ENCODE data around the gene MUCL1.
"Not testable (repeated sequence)": the region's sequence is repeated elsewhere in the genome, so short reads cannot be mapped to it uniquely, and the experiment has no call there.

MUCL1 gene

DNA sequence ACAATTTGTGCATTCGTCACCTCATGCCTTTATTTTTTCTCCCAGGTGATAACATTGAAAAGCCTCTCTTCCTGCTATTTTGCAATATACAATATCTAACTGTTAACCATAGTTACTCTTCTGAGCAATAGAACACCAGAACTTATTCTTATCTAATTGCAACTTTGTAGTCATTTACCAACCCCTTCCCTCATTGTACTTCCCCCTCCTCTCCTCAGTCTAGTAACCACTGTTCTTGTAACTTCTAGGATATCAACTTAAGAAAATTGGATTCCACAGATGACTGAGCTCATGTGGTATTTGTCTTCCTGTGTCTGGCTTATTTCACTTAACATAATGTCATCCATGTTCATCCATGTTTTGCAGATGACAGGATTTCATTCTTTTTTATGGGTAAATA is 7.6 kb downstream of the MUCL1 start:
- DNase-seq (ENCODE audit: insufficient read length, low spot score) (no peak), FAIRE-seq (no peak)
- TF ChIP-seq SPI1 (IDR thresholded peaks at IDR 0.05; ENCODE audit: low read depth, low read length) (no peak), POU2F2 (IDR thresholded peaks at IDR 0.05; ENCODE audit: low read depth, low read length) (no peak), PAX5 (IDR thresholded peaks at IDR 0.05; ENCODE audit: insufficient read depth, low read length, severe bottlenecking) (no peak), TAF1 (IDR thresholded peaks at IDR 0.05; ENCODE audit: low read depth, low read length) (no peak), POLR2A (IDR thresholded peaks at IDR 0.05; ENCODE audit: low read depth, low read length) (no peak), POLR2AphosphoS5 (IDR thresholded peaks at IDR 0.05; ENCODE audit: low read depth, low read length) (no peak)

DNA sequence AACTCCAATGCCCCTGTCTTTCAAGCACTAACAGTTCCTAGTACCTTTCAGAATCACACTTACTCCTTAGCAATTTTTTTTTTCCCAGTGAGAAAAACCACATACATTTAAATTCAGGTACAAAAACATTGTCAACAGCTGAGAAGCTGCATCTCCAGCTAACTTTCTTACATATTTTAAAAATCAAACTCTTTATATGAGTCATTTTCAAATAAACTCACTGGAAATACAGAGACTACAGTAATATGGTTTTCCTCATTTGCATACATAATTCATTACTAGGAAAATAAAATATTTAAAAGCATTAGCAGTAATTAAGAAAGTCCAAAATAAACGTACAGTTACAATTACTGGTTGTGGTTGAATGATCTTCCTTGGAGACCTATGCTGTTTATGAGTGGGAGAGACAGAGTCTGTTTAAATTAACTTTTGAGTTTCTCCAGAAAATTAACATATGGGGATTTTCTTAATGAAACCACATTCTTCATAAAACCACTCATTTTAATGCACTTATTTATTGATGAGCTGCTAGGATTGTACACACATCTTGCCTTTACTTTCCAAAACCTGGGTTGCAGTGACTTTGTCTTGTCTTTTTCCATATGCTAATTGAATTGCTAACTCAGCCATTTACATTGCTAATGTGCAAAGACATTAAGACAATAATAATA is 9.8 kb downstream of the MUCL1 start:
- TF ChIP-seq POLR2A (IDR thresholded peaks at IDR 0.05; ENCODE audit: low read depth, low read length) = no peak
- no peak for TF ChIP-seq POLR2AphosphoS5 (IDR thresholded peaks at IDR 0.05; ENCODE audit: low read depth, low read length)
- no peak for TF ChIP-seq SPI1 (IDR thresholded peaks at IDR 0.05; ENCODE audit: low read depth, low read length)
- no peak for TF ChIP-seq POU2F2 (IDR thresholded peaks at IDR 0.05; ENCODE audit: low read depth, low read length)
- TF ChIP-seq TAF1 (IDR thresholded peaks at IDR 0.05; ENCODE audit: low read depth, low read length) = no peak
- no peak for TF ChIP-seq PAX5 (IDR thresholded peaks at IDR 0.05; ENCODE audit: insufficient read depth, low read length, severe bottlenecking)
- FAIRE-seq (no peak), DNase-seq (ENCODE audit: insufficient read length, low spot score) (no peak)

DNA sequence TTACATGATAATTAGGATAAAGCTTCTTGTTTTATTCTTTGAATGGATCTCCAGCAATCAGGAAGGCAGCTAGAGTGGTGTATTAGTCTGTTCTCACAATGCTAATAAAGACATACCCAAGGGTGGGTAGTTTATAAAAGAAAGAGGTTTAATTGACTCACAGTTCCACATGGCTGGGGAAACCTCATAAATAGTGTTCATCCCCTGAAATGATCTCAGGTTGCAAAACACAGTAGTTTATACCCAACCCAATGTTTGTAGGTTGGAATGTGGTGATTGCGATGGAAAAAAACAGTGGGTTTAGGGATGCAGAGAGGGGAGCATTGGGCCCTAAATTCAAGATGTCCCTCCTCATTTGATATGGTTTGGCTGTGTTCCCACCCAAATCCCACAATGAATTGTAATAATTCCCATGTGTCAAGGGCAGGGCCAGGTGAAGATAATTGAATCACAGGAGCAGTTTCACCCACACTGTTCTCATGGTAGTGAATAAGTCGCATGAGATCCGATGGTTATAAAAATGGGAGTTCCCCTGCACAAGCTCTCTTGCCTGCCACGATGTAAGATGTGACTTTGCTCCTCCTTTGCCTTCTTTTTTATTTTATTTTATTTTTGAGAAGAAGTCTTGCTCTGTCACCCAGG is 11.5 kb downstream of the MUCL1 start:
- TF ChIP-seq POLR2AphosphoS5 (IDR thresholded peaks at IDR 0.05; ENCODE audit: low read depth, low read length) (no peak), POLR2A (IDR thresholded peaks at IDR 0.05; ENCODE audit: low read depth, low read length) (no peak), TAF1 (IDR thresholded peaks at IDR 0.05; ENCODE audit: low read depth, low read length) (no peak), PAX5 (IDR thresholded peaks at IDR 0.05; ENCODE audit: insufficient read depth, low read length, severe bottlenecking) (no peak), POU2F2 (IDR thresholded peaks at IDR 0.05; ENCODE audit: low read depth, low read length) (no peak), SPI1 (IDR thresholded peaks at IDR 0.05; ENCODE audit: low read depth, low read length) (no peak)
- DNase-seq (ENCODE audit: insufficient read length, low spot score) (no peak), FAIRE-seq (no peak)

DNA sequence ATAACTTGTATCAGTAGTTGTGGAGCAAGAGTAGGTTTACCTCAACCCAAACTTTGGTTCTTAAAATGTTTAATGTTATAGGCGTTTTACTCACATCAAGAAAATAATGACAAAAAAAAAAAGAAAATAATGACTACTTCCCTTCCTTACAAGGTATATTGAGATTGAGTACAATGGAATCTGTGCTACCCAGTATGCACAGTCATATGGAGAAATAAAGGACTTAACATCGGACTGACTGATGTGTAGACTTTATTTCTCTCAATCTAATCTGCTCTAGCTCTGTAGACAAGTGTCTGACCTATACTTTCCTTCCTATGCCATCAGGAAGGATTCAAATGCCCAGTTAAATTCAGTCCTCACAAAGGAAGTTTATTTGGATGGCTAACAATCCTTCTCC is 14.4 kb downstream of the MUCL1 start:
- FAIRE-seq (no peak), DNase-seq (ENCODE audit: insufficient read length, low spot score) (no peak)
- TF ChIP-seq PAX5 (IDR thresholded peaks at IDR 0.05; ENCODE audit: insufficient read depth, low read length, severe bottlenecking) (no peak), POLR2A (IDR thresholded peaks at IDR 0.05; ENCODE audit: low read depth, low read length) (no peak), SPI1 (IDR thresholded peaks at IDR 0.05; ENCODE audit: low read depth, low read length) (no peak), TAF1 (IDR thresholded peaks at IDR 0.05; ENCODE audit: low read depth, low read length) (no peak), POU2F2 (IDR thresholded peaks at IDR 0.05; ENCODE audit: low read depth, low read length) (no peak), POLR2AphosphoS5 (IDR thresholded peaks at IDR 0.05; ENCODE audit: low read depth, low read length) (no peak)

DNA sequence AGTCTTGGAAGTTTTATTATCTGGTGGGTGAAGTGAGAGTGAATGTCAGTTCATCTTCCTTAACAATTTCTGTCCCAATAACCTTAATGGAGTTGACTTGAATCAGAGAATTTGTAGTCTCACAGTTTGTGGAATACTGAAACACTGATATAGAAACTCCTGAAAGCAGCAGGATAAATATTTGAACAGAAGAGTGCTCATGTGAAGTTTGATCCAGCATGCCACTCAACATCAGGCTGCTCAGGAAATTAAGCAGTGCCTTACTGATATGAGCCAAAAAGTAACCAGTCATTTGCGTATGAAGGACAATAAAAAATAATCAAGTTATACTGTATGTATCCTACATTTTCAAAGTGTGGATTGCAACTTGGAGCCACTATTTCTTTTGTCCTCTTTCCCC is 15.7 kb downstream of the MUCL1 start:
- FAIRE-seq (no peak), DNase-seq (ENCODE audit: insufficient read length, low spot score) (no peak)
- TF ChIP-seq POU2F2 (IDR thresholded peaks at IDR 0.05; ENCODE audit: low read depth, low read length) = no peak
- TF ChIP-seq PAX5 (IDR thresholded peaks at IDR 0.05; ENCODE audit: insufficient read depth, low read length, severe bottlenecking) = no peak
- no peak for TF ChIP-seq SPI1 (IDR thresholded peaks at IDR 0.05; ENCODE audit: low read depth, low read length)

DNA sequence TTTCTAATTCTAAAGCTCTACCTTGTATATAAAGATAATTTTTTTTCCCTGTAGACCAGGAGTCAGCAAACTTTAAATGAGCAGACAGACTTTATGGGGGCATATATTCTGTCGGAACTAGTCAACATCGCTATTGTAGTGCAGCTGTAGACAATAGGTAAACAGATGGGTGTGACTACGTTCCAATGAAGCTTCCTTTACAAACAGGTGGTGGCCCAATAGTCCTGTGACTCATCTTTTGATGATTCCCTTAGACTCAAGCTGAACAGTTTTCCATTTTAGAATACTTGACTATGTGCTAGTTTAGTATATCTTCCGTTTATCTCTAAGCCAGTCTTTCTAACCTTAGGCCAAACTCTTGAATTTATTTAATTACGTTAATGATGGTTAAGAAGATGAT is 16.3 kb downstream of the MUCL1 start:
- TF ChIP-seq POU2F2 (IDR thresholded peaks at IDR 0.05; ENCODE audit: low read depth, low read length) (no peak), SPI1 (IDR thresholded peaks at IDR 0.05; ENCODE audit: low read depth, low read length) (no peak), TAF1 (IDR thresholded peaks at IDR 0.05; ENCODE audit: low read depth, low read length) (no peak), PAX5 (IDR thresholded peaks at IDR 0.05; ENCODE audit: insufficient read depth, low read length, severe bottlenecking) (no peak), POLR2AphosphoS5 (IDR thresholded peaks at IDR 0.05; ENCODE audit: low read depth, low read length) (no peak), POLR2A (IDR thresholded peaks at IDR 0.05; ENCODE audit: low read depth, low read length) (no peak)
- FAIRE-seq = no peak

DNA sequence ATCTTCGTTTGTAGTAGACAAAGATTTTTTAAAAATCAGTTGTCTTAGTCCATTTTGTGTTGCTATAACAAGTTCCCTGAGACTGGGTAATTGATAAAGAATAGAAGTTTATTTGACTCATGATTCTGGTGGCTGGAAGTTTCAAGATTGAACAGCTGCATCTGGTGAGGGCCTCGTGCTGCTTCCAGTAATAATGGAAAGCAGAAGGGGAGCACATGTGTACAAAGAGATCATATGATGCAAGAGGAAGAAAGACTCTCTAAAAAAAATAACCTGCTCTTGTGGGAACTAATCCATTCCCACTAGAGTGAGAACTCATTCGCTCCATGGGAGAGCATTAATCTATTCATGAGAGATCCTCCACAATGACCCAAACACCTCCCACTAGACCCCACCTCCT is 24.8 kb downstream of the MUCL1 start:
- DNase-seq (ENCODE audit: insufficient read length, low spot score) (no peak), FAIRE-seq (no peak)
- no peak for TF ChIP-seq PAX5 (IDR thresholded peaks at IDR 0.05; ENCODE audit: insufficient read depth, low read length, severe bottlenecking)
- no peak for TF ChIP-seq TAF1 (IDR thresholded peaks at IDR 0.05; ENCODE audit: low read depth, low read length)
- TF ChIP-seq POLR2AphosphoS5 (IDR thresholded peaks at IDR 0.05; ENCODE audit: low read depth, low read length) = no peak

More for the DNA sequence above, 16.3 kb downstream of the MUCL1 start:
- DNase-seq (ENCODE audit: insufficient read length, low spot score) = no peak

DNA sequence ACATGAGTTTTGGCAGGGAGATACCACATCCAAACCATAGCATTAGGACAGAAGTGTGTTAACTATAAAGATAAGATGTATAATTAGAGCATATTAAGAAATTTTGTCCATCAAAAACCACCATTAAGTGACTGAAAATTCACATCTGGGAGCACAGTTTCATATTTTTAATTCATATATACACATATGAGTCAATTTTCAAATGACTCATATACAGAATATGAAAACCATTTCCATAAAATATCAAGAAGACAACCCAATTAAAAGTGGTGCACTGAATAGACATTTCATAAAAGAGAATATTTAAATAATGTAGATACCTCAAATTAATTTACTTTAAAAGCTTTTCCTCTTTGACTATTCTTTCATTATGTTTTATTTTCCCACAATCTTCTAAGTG is 25.3 kb downstream of the MUCL1 start:
- TF ChIP-seq POU2F2 (IDR thresholded peaks at IDR 0.05; ENCODE audit: low read depth, low read length) = no peak
- no peak for DNase-seq (ENCODE audit: insufficient read length, low spot score)
- no peak for FAIRE-seq

DNA sequence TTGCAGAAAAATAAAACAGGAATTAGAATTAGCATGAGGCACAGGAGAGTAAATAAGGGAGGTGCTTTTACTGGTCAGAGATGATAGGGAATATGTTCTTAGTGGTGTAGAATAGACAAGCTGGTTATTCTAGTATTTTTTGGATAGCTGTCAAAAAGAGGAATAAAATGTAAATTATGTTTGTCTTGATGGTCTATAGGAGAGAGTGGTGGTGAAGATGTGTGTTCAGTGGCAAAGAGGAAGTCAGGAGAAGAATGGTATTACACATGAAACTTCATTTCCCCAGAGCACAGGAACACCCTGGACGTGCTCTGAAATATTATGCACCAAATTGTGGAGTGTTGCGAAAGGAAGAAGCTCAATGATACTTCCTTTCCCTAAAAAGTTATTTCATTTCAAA is 27.8 kb downstream of the MUCL1 start:
- DNase-seq (ENCODE audit: insufficient read length, low spot score) = no peak
- TF ChIP-seq POLR2A (IDR thresholded peaks at IDR 0.05; ENCODE audit: low read depth, low read length) = no peak
- no peak for TF ChIP-seq TAF1 (IDR thresholded peaks at IDR 0.05; ENCODE audit: low read depth, low read length)
- TF ChIP-seq POLR2AphosphoS5 (IDR thresholded peaks at IDR 0.05; ENCODE audit: low read depth, low read length) = no peak
- TF ChIP-seq PAX5 (IDR thresholded peaks at IDR 0.05; ENCODE audit: insufficient read depth, low read length, severe bottlenecking) = no peak
- TF ChIP-seq POU2F2 (IDR thresholded peaks at IDR 0.05; ENCODE audit: low read depth, low read length) = no peak
- 0 out of 2 replicates have a peak, but pooled peaks have one; percentile 18 for TF ChIP-seq SPI1 (IDR thresholded peaks at IDR 0.05; ENCODE audit: low read depth, low read length)
- FAIRE-seq = no peak

DNA sequence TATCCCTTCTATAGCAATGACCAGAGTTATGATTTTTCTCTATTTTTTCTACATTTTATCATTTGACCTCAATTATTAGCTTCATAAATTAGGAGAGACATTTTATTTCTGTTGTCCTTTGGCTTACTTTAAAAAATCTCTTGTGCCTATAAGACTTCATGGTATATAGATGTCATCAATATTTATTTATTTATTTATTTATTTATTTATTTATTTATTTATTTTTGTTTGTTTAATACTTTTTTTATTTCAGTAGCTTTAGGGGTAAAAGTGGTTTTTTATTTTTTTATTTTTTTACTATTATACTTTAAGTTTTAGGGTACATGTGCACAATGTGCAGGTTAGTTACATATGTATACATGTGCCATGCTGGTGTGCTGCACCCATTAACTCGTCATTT is 28.3 kb downstream of the MUCL1 start:
- not testable (repeated sequence) for FAIRE-seq; DNase-seq (ENCODE audit: insufficient read length, low spot score)

DNA sequence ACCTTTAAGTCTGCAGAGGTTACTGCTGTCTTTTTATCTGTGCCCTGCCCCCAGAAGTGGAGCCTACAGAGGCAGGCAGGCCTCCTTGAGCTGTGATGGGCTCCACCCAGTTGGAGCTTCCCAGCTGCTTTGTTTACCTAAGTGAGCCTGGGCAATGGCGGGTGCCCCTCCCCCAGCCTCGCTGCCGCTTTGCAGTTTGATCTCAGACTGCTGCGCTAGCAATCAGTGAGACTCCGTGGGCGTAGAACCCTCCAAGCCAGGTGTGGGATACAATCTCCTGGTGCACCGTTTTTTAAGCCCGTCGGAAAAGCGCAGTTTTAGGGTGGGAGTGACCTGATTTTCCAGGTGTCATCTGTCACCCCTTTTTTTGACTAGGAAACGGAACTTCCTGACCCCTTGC is 34.1 kb downstream of the MUCL1 start:
- FAIRE-seq; DNase-seq (ENCODE audit: insufficient read length, low spot score): not testable (repeated sequence)
